ENCODE data around the gene ATF4.

Gene ATF4

GRCh38 chr22:39556970-39557841 is 36.8 kb downstream of the ATF4 start:
- DNase-seq (ENCODE audit: low read depth in 2 of 2) = no peak

DNA sequence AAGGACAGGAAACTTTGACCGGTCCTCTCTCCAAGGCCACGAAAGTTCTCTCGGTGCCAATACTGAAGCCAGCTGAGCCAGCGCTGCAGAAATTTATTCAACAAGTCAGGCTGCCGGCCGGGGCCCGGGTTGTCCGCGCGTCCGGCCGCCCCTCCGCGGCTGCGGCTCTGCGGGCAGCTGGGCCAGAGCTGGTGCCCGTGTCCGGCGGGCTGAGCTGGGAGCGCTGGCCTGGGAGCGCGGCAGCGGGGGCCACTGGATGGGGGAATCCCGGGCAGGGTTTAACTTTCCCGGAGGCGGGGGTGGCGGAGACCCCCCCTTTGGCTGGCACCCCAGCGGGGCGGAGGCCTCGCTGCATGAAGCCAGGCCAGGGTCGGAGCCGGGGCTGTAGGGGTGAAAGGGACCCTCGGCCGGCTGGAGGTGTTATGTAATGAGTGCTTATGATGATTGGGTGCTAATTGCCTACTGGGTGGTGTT is 37.9 kb downstream of the ATF4 start:
- DNase-seq (ENCODE audit: low read depth in 2 of 2) = no peak

DNA sequence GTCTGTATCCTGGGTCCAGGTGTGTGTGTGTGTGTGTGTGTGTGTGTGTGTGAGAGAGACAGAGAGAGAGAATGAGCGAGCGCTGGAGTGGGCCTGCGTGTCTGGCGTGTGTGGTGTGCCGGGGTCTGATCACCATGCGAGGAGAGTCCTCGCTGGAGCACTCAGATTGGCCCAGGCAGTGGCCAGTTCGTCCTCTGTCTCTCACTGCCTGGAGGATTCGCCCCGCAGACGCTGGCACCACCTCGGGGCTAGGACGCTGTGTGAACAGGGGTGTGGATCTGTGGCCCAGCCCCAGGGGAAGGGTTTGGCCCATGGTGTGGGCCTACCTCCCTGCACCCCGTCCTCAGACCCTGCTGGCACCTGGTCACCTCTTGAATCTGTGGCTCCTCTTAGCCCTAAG is 38.6 kb downstream of the ATF4 start:
- DNase-seq (ENCODE audit: low read depth in 2 of 2) = no peak

DNA sequence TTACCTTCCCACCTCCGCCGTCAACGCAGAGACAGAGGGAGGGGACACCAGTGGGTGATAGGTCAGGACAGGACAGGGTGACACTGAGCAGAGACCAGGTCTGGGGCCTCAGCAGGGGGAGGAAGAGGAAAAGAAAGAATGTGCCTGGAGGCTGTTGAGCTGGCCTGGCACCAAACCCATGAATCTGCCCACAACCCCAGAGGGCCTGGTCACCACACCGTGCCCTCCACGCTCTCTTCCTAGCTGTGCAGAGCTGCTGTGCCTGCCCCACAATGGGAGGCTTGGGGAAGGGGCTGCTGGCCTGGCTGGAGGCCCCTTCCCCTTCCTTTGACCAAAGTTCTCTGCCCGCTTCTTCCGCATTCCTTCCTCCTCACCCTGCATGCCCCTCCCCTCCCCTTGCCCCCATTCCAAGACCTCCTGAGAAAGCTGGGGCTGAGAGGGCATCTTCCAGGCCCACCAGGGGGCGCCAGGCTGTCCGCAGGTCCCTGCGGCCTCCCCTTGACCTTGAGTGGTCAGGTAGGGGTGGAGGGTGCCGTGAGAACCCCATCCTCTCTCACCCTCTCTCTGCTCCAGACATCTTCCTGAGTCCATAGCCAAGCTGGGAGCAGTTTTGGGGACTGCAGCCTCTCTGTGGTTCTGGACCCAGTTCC is 39.2 kb downstream of the ATF4 start:
- no peak for DNase-seq (ENCODE audit: low read depth in 2 of 2)

DNA sequence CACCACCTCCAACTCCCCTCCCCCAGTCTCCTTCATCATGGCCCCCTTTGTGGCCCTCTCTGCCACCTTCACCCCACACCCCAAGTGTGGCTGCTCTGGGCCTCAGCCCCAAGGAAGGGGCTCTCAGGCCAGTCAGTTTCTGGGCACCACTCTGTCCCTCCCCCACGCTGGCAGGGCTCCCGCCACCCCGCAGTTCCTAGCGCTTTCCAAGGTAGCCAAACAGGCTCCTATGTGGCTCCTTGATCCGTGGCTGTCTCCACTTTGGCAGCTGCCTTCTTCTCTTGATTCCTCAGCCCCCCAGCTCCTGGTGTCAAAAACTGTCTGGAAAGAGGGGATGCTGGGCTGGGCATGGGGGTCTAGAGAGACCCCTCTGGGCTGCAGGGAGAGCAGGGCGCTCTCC is 39.8 kb downstream of the ATF4 start:
- no peak for DNase-seq (ENCODE audit: low read depth in 2 of 2)

GRCh38 chr22:39562839-39563489 is 42.6 kb downstream of the ATF4 start:
- DNase-seq (ENCODE audit: low read depth in 2 of 2) = no peak

DNA sequence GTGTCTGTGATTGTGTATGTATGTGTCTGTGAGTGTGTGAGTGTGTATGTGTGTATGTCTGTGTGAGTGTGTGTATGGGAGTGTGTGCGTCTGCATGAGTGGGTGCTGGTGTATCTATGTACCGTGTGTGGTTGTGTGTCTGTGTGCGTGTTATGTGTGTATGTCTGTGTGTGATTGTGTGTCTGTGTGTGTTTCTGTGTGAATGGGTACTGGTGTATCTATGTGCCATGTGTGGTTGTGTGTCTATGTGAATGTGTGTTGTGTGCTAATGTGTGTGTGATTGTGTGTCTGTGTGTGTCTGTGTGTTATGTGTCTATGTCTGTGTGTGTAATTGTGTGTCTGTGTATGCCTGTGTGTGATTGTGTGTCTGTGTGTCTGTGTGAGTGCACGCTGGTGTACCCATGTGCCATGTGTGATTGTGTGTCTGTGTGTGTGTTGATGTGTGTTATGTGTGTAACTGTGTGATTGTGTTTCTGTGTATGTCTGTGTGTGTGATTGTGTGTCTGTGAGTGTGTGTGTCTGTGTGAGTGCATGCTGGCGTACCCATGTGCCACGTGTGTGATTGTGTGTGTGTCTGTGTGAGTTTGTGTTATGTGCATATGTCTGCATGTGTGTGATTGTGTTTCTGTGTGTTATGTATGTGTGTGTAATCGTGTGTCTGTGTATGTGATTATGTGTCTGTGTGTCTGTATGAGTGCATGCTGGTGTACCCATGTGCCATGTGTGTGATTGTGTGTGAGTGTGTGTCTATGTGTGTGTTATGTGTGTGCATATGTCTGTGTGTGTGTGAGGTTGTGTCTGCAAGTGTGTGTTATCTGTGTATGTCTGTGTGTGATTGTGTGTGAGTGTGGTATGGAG is 43.4 kb downstream of the ATF4 start:
- DNase-seq (ENCODE audit: low read depth in 2 of 2) = no peak

- no peak for DNase-seq (ENCODE audit: low read depth in 2 of 2)
These were observed 45.1 kb downstream of the ATF4 start for GRCh38 chr22:39565414-39565944.

GRCh38 chr22:39567135-39567946 is 47.0 kb downstream of the ATF4 start:
- DNase-seq (ENCODE audit: low read depth in 2 of 2) = no peak

DNA sequence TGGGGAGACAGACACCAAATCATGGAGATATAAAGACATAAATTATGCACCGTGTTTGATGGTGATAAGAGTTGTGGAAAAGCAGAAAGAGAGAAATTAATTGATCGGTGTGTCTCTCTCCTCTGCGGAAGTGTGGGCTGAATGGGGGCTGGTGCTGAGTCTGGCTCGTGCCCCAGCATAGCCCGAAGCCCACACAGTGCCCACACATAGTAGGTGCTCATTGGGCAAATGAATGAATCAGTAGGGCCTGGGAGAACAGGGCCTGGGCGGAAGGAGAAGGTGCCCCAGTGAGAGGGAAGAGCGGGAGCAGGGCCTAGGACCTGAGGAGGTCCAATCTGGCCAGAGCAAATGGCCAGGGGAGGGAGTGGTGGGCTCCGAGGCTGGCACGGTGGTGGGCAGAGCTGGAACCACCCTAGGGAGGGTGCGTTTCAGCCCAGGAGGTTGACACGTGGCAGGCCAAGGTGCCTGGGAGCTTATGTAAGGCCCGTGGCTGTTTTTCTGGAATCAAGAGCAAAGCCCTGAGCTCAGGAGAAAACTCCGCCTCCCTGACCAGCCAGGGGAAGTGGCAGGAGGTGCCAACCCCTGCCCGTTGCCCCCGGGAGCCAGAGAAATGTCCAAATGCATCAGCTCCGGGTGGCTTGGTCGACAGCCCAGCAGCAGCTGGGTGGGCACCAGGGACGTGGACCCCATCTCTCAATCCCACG is 48.1 kb downstream of the ATF4 start:
- no peak for DNase-seq (ENCODE audit: low read depth in 2 of 2)

- no peak for DNase-seq (ENCODE audit: low read depth in 2 of 2)
These were observed 48.7 kb downstream of the ATF4 start for GRCh38 chr22:39569066-39569465.

DNA sequence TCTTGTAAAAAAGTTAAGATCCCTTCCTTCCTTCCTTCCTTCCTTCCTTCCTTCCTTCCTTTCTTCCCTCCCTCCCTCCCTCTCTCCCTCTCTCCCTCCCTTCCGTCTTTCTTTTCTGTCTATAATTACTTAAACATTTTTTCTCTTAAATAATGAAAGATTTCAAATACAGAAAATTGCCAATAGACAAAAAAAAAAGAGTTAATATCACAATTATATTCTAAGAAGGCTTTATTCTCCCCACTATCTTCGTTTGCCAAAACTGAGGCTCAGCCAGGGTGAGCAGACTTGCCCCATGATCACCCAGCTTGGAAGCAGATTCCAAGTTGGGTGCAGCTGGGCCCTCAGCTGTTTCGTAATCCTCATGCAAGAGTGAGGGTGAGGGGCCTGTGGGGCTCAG is 49.9 kb downstream of the ATF4 start:
- no peak for DNase-seq (ENCODE audit: low read depth in 2 of 2)

DNA sequence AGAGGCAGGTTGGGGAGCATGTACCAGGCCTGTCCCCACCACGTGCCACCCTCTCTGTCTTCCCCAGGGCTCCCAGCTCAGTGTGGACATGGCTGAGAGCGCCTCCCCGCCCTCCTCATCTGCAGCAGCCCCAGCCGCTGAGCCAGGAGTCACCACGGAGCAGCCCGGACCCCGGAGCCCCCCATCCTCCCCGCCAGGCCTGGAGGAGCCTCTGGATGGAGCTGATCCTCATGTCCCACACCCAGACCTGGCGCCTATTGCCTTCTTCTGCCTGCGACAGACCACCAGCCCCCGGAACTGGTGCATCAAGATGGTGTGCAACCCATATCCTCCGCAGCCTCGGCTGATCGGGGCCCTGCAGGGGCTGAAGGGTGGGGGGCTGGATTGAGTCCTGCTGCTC is 50.3 kb downstream of the ATF4 start, which contains the start of gene CACNA1I:
TSS of gene CACNA1I (plus strand) at position 89 of the 400 bp plus-strand sequence. CDS start at position 89, 0 bp downstream.
- DNase-seq (ENCODE audit: low read depth in 2 of 2) = no peak

- no peak for DNase-seq (ENCODE audit: low read depth in 2 of 2)
These were observed 51.2 kb downstream of the ATF4 start for GRCh38 chr22:39571538-39571937.
